Activated T-helper 2 cell treated with anti-CD3 and anti-CD28 coated beads, Interferon-gamma antibody, Interleukin-2, Interleukin-4, amounts not matched to agents 10 μg/mL and 5 μg/mL and 100 μg/mL, durations not matched to agents 14 hours and 24 hours and 36 hours (primary cell): ENCODE measurements around the gene RNF19B. TPM values are rescaled to one million over a fixed set of nuclear protein-coding genes. Genes with fewer than 3 reads are reported as not detected.

Source experiments
- DNase-seq: peaks from one replicate; pipeline ENCODE4 v3.0.0; 2021; ENCODE audit warnings: low spot score
- H3K27ac Mint-ChIP-seq: one replicate; pipeline ENCODE4 v1.8.0; 2021; ENCODE audit warnings: mixed read lengths
- H3K27me3 Mint-ChIP-seq: one replicate; pipeline ENCODE4 v1.8.0; 2021; ENCODE audit warnings: low read depth, mixed read lengths
- H3K36me3 Mint-ChIP-seq: one replicate; pipeline ENCODE4 v1.8.0; 2021; ENCODE audit warnings: low read depth, mixed read lengths
- H3K4me1 Mint-ChIP-seq: one replicate; pipeline ENCODE4 v1.8.0; 2021; ENCODE audit warnings: low read depth, mixed read lengths
- H3K4me3 Mint-ChIP-seq: one replicate; pipeline ENCODE4 v1.8.0; 2021; ENCODE audit warnings: low read depth, mild to moderate bottlenecking, moderate library complexity, mixed read lengths
- H3K9me3 Mint-ChIP-seq: one replicate; pipeline ENCODE4 v1.8.0; 2021; ENCODE audit warnings: mixed read lengths
- intact Hi-C: fragments of 100-400 bp; cut with micrococcal nuclease; formaldehyde crosslinking; loops from one replicate; pipeline ENCODE4 v1.15.1; 2023
- total RNA-seq: library from RNA; stranded (reverse); gene quantifications from 2 replicates; pipeline ENCODE4 v1.2.3, GENCODE V29; 2022

RNF19B gene
- total RNA-seq, 1 donor from 2014 or later: 50.4 TPM

- H3K27ac Mint-ChIP-seq: no peak overlapping the region
- H3K9me3 Mint-ChIP-seq: no peaks in the 10 kb centered on the region
- peaks cover 53% of the 10 kb centered on the region for H3K27me3 Mint-ChIP-seq
- H3K36me3 Mint-ChIP-seq: no peaks in the 10 kb centered on the region
- no peak for DNase-seq
- H3K4me1 Mint-ChIP-seq: no peaks in the 10 kb centered on the region
- intact Hi-C loops: no loop called here
- no peak overlapping the region for H3K4me3 Mint-ChIP-seq
Measured at GRCh38 chr1:32899586-32900296, 64.9 kb downstream of the RNF19B start.

- H3K4me3 Mint-ChIP-seq: no peak overlapping the region
- DNase-seq: no peak
- H3K36me3 Mint-ChIP-seq: no peaks in the 10 kb centered on the region
- peaks cover 51% of the 10 kb centered on the region for H3K27me3 Mint-ChIP-seq
- no peak overlapping the region for H3K27ac Mint-ChIP-seq
- H3K9me3 Mint-ChIP-seq: no peaks in the 10 kb centered on the region
- intact Hi-C loops: no loop called here
- H3K4me1 Mint-ChIP-seq: no peaks in the 10 kb centered on the region
Measured at GRCh38 chr1:32898958-32899357, 65.7 kb downstream of the RNF19B start.

- Mint-ChIP-seq H3K36me3 (no peaks in the 10 kb centered on the region), H3K27ac (no peak overlapping the region), H3K27me3 (peaks cover 50% of the 10 kb centered on the region), H3K9me3 (no peaks in the 10 kb centered on the region), H3K4me3 (no peak overlapping the region), H3K4me1 (no peaks in the 10 kb centered on the region)
- intact Hi-C loops: no loop called here
- no peak for DNase-seq
Measured at GRCh38 chr1:32898056-32898455, 66.6 kb downstream of the RNF19B start.

GRCh38 chr1:32897082-32898049, 67.2 kb downstream of the RNF19B start:
- DNase-seq: no peak
- peaks cover 2% of the 10 kb centered on the region for H3K4me1 Mint-ChIP-seq
- intact Hi-C loops: no loop called here
- H3K36me3 Mint-ChIP-seq: no peaks in the 10 kb centered on the region
- H3K27me3 Mint-ChIP-seq: peaks cover 48% of the 10 kb centered on the region
- H3K4me3 Mint-ChIP-seq: no peak overlapping the region
- H3K27ac Mint-ChIP-seq: no peak overlapping the region
- H3K9me3 Mint-ChIP-seq: no peaks in the 10 kb centered on the region

GRCh38 chr1:32896451-32896850, 68.2 kb downstream of the RNF19B start:
- no peaks in the 10 kb centered on the region for H3K36me3 Mint-ChIP-seq
- H3K9me3 Mint-ChIP-seq: no peaks in the 10 kb centered on the region
- intact Hi-C loops: no loop called here
- H3K27me3 Mint-ChIP-seq: peaks cover 49% of the 10 kb centered on the region
- no peak overlapping the region for H3K4me3 Mint-ChIP-seq
- no peak for DNase-seq
- H3K4me1 Mint-ChIP-seq: peaks cover 3% of the 10 kb centered on the region
- no peak overlapping the region for H3K27ac Mint-ChIP-seq

GRCh38 chr1:32895325-32896215, 69.0 kb downstream of the RNF19B start:
- Mint-ChIP-seq H3K27ac (no peak overlapping the region), H3K9me3 (no peaks in the 10 kb centered on the region), H3K4me3 (no peak overlapping the region), H3K27me3 (peaks cover 52% of the 10 kb centered on the region), H3K4me1 (peaks cover 3% of the 10 kb centered on the region), H3K36me3 (no peaks in the 10 kb centered on the region)
- intact Hi-C loops: no loop called here
- DNase-seq: no peak

GRCh38 chr1:32894681-32895080, 69.9 kb downstream of the RNF19B start:
- no peaks in the 10 kb centered on the region for H3K36me3 Mint-ChIP-seq
- peaks cover 3% of the 10 kb centered on the region for H3K4me1 Mint-ChIP-seq
- DNase-seq: no peak
- H3K27me3 Mint-ChIP-seq: peaks cover 52% of the 10 kb centered on the region
- H3K27ac Mint-ChIP-seq: no peak overlapping the region
- no peak overlapping the region for H3K4me3 Mint-ChIP-seq
- no peaks in the 10 kb centered on the region for H3K9me3 Mint-ChIP-seq
- intact Hi-C loops: no loop called here

GRCh38 chr1:32894019-32894600, 70.5 kb downstream of the RNF19B start:
- peak overlapping the region; percentile 6 for H3K4me3 Mint-ChIP-seq
- H3K27me3 Mint-ChIP-seq: peaks cover 52% of the 10 kb centered on the region
- no peaks in the 10 kb centered on the region for H3K9me3 Mint-ChIP-seq

GRCh38 chr1:32893198-32894018, 71.2 kb downstream of the RNF19B start:
- DNase-seq: no peak
- intact Hi-C loops: no loop called here
- H3K4me1 Mint-ChIP-seq: peaks cover 3% of the 10 kb centered on the region
- H3K4me3 Mint-ChIP-seq: peak overlapping the region; percentile 53
- no peak overlapping the region for H3K27ac Mint-ChIP-seq
- no peaks in the 10 kb centered on the region for H3K9me3 Mint-ChIP-seq
- peaks cover 48% of the 10 kb centered on the region for H3K27me3 Mint-ChIP-seq
- H3K36me3 Mint-ChIP-seq: no peaks in the 10 kb centered on the region

More at GRCh38 chr1:32894019-32894600, 70.5 kb downstream of the RNF19B start:
- H3K27ac Mint-ChIP-seq: no peak overlapping the region
- no peaks in the 10 kb centered on the region for H3K36me3 Mint-ChIP-seq
- H3K4me1 Mint-ChIP-seq: peaks cover 3% of the 10 kb centered on the region
- intact Hi-C loops: no loop called here
- no peak for DNase-seq

- DNase-seq: no peak
- Mint-ChIP-seq H3K4me1 (peaks cover 3% of the 10 kb centered on the region), H3K27me3 (peaks cover 51% of the 10 kb centered on the region), H3K36me3 (no peaks in the 10 kb centered on the region), H3K9me3 (no peaks in the 10 kb centered on the region), H3K4me3 (peak overlapping the region; percentile 35), H3K27ac (no peak overlapping the region)
- intact Hi-C loops: no loop called here
Measured at GRCh38 chr1:32892368-32893197, 72.0 kb downstream of the RNF19B start.

- H3K4me3 Mint-ChIP-seq: no peak overlapping the region
- DNase-seq: no peak
- peaks cover 53% of the 10 kb centered on the region for H3K27me3 Mint-ChIP-seq
- no peaks in the 10 kb centered on the region for H3K36me3 Mint-ChIP-seq
- H3K27ac Mint-ChIP-seq: no peak overlapping the region
- H3K9me3 Mint-ChIP-seq: no peaks in the 10 kb centered on the region
- H3K4me1 Mint-ChIP-seq: peaks cover 3% of the 10 kb centered on the region
- intact Hi-C loops: no loop called here
Measured at GRCh38 chr1:32891630-32892029, 73.0 kb downstream of the RNF19B start.
